KMS-11 (cell line): Measurements from ENCODE around the gene MYOZ3.

Experiments
- H2AFZ ChIP-seq: fragments of 200-600 bp; sonication (generic); 2 replicates; pipeline ENCODE4 v1.6.1; 2016; ENCODE audit warnings: antibody characterized with exemption, mixed run types, low read depth
- H3K27ac ChIP-seq: fragments of 200-600 bp; sonication (generic); 2 replicates; pipeline ENCODE4 v1.6.1; 2016; ENCODE audit warnings: mild to moderate bottlenecking, mixed run types
- H3K27me3 ChIP-seq: fragments of 200-600 bp; sonication (generic); 2 replicates; pipeline ENCODE4 v1.6.1; 2017; ENCODE audit warnings: mild to moderate bottlenecking, low read depth, mixed run types, moderate library complexity; ENCODE audit not compliant: insufficient read depth
- H3K36me3 ChIP-seq: fragments of 200-600 bp; sonication (generic); 2 replicates; pipeline ENCODE4 v1.6.1; 2017; ENCODE audit warnings: mild to moderate bottlenecking, mixed run types; ENCODE audit not compliant: insufficient read depth
- H3K4me1 ChIP-seq: fragments of 200-600 bp; sonication (generic); 2 replicates; pipeline ENCODE4 v1.6.1; 2016; ENCODE audit warnings: mild to moderate bottlenecking, low read depth, mixed run types; ENCODE audit not compliant: poor library complexity, severe bottlenecking
- H3K4me2 ChIP-seq: fragments of 200-600 bp; sonication (generic); 2 replicates; pipeline ENCODE4 v1.7.0; 2016; ENCODE audit warnings: mild to moderate bottlenecking, mixed run types
- H3K4me3 ChIP-seq: fragments of 200-600 bp; sonication (generic); IDR thresholded peaks from 2 replicates; pipeline ENCODE4 v1.6.1; 2017; ENCODE audit warnings: low read depth, low read length, mixed read lengths; ENCODE audit not compliant: insufficient read depth
- H3K79me2 ChIP-seq: fragments of 200-600 bp; sonication (generic); 2 replicates; pipeline ENCODE4 v1.6.1; 2016; ENCODE audit warnings: low read depth, mixed run types; ENCODE audit not compliant: insufficient read depth
- H3K9ac ChIP-seq: fragments of 200-600 bp; sonication (generic); 2 replicates; pipeline ENCODE4 v1.6.1; 2016; ENCODE audit warnings: mild to moderate bottlenecking, mixed run types
- H4K20me1 ChIP-seq: fragments of 200-600 bp; sonication (generic); 2 replicates; pipeline ENCODE4 v1.6.1; 2016; ENCODE audit warnings: mild to moderate bottlenecking, mixed run types; ENCODE audit not compliant: insufficient read depth
- CTCF ChIP-seq: fragments of 200-600 bp; sonication (generic); conservative IDR thresholded peaks from 2 replicates; pipeline ENCODE4 v1.6.1; 2017; ENCODE audit warnings: low read depth, mild to moderate bottlenecking, antibody characterized with exemption, low read length, moderate library complexity, mixed read lengths

Gene MYOZ3

GRCh38 chr5:150670948-150671310 lies 9.9 kb downstream of the MYOZ3 start:
- H3K79me2 ChIP-seq = no peaks in the 10 kb centered on the region
- no peaks in the 10 kb centered on the region for H3K4me1 ChIP-seq
- H3K27ac ChIP-seq = no peak overlapping the region
- H3K4me3 ChIP-seq = no peak overlapping the region
- H3K36me3 ChIP-seq = no peaks in the 10 kb centered on the region
- no peaks in the 10 kb centered on the region for H4K20me1 ChIP-seq
- H3K9ac ChIP-seq = no peak overlapping the region
- no peak overlapping the region for H3K4me2 ChIP-seq
- no peak for TF ChIP-seq CTCF
- H3K27me3 ChIP-seq = no peaks in the 10 kb centered on the region
- H2AFZ ChIP-seq = no peak overlapping the region

GRCh38 chr5:150671509-150672236 lies 10.6 kb downstream of the MYOZ3 start:
- Histone ChIP-seq H3K27me3 (no peaks in the 10 kb centered on the region), H3K4me3 (no peak overlapping the region), H2AFZ (no peak overlapping the region), H3K27ac (no peak overlapping the region), H3K4me1 (no peaks in the 10 kb centered on the region), H3K9ac (no peak overlapping the region), H3K36me3 (no peaks in the 10 kb centered on the region), H3K4me2 (no peak overlapping the region), H3K79me2 (no peaks in the 10 kb centered on the region), H4K20me1 (no peaks in the 10 kb centered on the region)
- no peak for TF ChIP-seq CTCF

- H3K4me1 ChIP-seq = no peaks in the 10 kb centered on the region
- H3K4me2 ChIP-seq = no peak overlapping the region
- H3K27me3 ChIP-seq = no peaks in the 10 kb centered on the region
- TF ChIP-seq CTCF = no peak
- no peak overlapping the region for H3K9ac ChIP-seq
- no peaks in the 10 kb centered on the region for H3K79me2 ChIP-seq
- no peaks in the 10 kb centered on the region for H4K20me1 ChIP-seq
- H3K4me3 ChIP-seq = no peak overlapping the region
- H3K27ac ChIP-seq = no peak overlapping the region
- H2AFZ ChIP-seq = no peak overlapping the region
- H3K36me3 ChIP-seq = no peaks in the 10 kb centered on the region
These were observed 11.3 kb downstream of the MYOZ3 start for GRCh38 chr5:150672237-150672883.

GRCh38 chr5:150672884-150673275 lies 11.8 kb downstream of the MYOZ3 start:
- Histone ChIP-seq H4K20me1 (no peaks in the 10 kb centered on the region), H3K4me2 (no peak overlapping the region), H2AFZ (no peak overlapping the region), H3K36me3 (no peaks in the 10 kb centered on the region), H3K27ac (no peak overlapping the region), H3K27me3 (no peaks in the 10 kb centered on the region), H3K4me3 (no peak overlapping the region), H3K4me1 (no peaks in the 10 kb centered on the region), H3K9ac (no peak overlapping the region), H3K79me2 (no peaks in the 10 kb centered on the region)
- TF ChIP-seq CTCF = no peak
